NT2/D1 (cell line): ENCODE results near the gene GRHPR.

Source experiments
- DNase-seq: peaks from one replicate; pipeline ENCODE4 v3.0.0-alpha.2; 2011; ENCODE audit warnings: low read depth, low spot score
- H3K27me3 ChIP-seq: 2 replicates; pipeline ENCODE4 v1.6.0; 2011; ENCODE audit warnings: mild to moderate bottlenecking; ENCODE audit not compliant: insufficient read length, insufficient read depth
- H3K36me3 ChIP-seq: 2 replicates; pipeline ENCODE4 v1.6.1; 2011; ENCODE audit warnings: mild to moderate bottlenecking, low read length, mixed read lengths; ENCODE audit not compliant: insufficient read depth, insufficient read length
- H3K4me1 ChIP-seq: 2 replicates; pipeline ENCODE4 v1.5.1; 2011; ENCODE audit not compliant: insufficient read depth, insufficient read length
- H3K4me3 ChIP-seq: 2 replicates; pipeline ENCODE4 v1.5.1; 2011; ENCODE audit warnings: low read depth; ENCODE audit not compliant: insufficient read length
- H3K9ac ChIP-seq: 2 replicates; pipeline ENCODE4 v1.6.0; 2011; ENCODE audit warnings: low read depth; ENCODE audit not compliant: insufficient read length
- H3K9me3 ChIP-seq: 2 replicates; pipeline ENCODE4 v1.5.1; 2011; ENCODE audit warnings: mild to moderate bottlenecking, low read length; ENCODE audit not compliant: insufficient read depth
- SUZ12 ChIP-seq: IDR thresholded peaks from 2 replicates; pipeline ENCODE4 v1.6.1; 2011; ENCODE audit not compliant: insufficient read length, insufficient read depth; ENCODE audit errors: extremely low read depth
- YY1 ChIP-seq: IDR thresholded peaks from 2 replicates; pipeline ENCODE4 v1.6.1; 2011; ENCODE audit not compliant: insufficient read length, insufficient read depth
- ZNF274 ChIP-seq: IDR thresholded peaks from 2 replicates; pipeline ENCODE4 v1.6.1; 2011; ENCODE audit warnings: mild to moderate bottlenecking, low read depth, low read length

The GRHPR gene

GRCh38 chr9:37410969-37411785 lies 11.3 kb upstream of the GRHPR start:
- Histone ChIP-seq H3K9me3 (no peaks in the 10 kb centered on the region), H3K36me3 (no peaks in the 10 kb centered on the region), H3K4me3 (no peak overlapping the region), H3K9ac (no peak overlapping the region), H3K4me1 (peaks cover 26% of the 10 kb centered on the region), H3K27me3 (no peaks in the 10 kb centered on the region)
- no peak for DNase-seq
- TF ChIP-seq ZNF274: no peak
- no peak for TF ChIP-seq SUZ12
- no peak for TF ChIP-seq YY1

GRCh38 chr9:37412431-37413151 lies 9.9 kb upstream of the GRHPR start:
- H3K4me3 ChIP-seq: no peak overlapping the region
- no peak overlapping the region for H3K9ac ChIP-seq
- no peak for DNase-seq
- H3K36me3 ChIP-seq: no peaks in the 10 kb centered on the region
- H3K9me3 ChIP-seq: no peaks in the 10 kb centered on the region
- TF ChIP-seq SUZ12 (no peak), YY1 (no peak), ZNF274 (no peak)
- H3K4me1 ChIP-seq: peaks cover 30% of the 10 kb centered on the region
- no peaks in the 10 kb centered on the region for H3K27me3 ChIP-seq

GRCh38 chr9:37413311-37413710 lies 9.2 kb upstream of the GRHPR start:
- Histone ChIP-seq H3K4me1 (peaks cover 32% of the 10 kb centered on the region), H3K9ac (no peak overlapping the region), H3K9me3 (no peaks in the 10 kb centered on the region), H3K27me3 (no peaks in the 10 kb centered on the region), H3K4me3 (no peak overlapping the region), H3K36me3 (no peaks in the 10 kb centered on the region)
- no peak for DNase-seq
- TF ChIP-seq SUZ12: no peak
- TF ChIP-seq ZNF274: no peak
- TF ChIP-seq YY1: no peak

GRCh38 chr9:37414503-37414943 lies 8.0 kb upstream of the GRHPR start:
- TF ChIP-seq SUZ12 (no peak), YY1 (no peak), ZNF274 (no peak)
- Histone ChIP-seq H3K9me3 (no peaks in the 10 kb centered on the region), H3K27me3 (no peaks in the 10 kb centered on the region), H3K4me1 (peaks cover 33% of the 10 kb centered on the region), H3K4me3 (no peak overlapping the region), H3K9ac (peak overlapping the region; percentile 32), H3K36me3 (no peaks in the 10 kb centered on the region)
- DNase-seq: no peak

- no peaks in the 10 kb centered on the region for H3K36me3 ChIP-seq
- H3K27me3 ChIP-seq: no peaks in the 10 kb centered on the region
- TF ChIP-seq YY1: no peak
- TF ChIP-seq ZNF274: no peak
- no peak for TF ChIP-seq SUZ12
- H3K4me1 ChIP-seq: peaks cover 33% of the 10 kb centered on the region
- H3K9ac ChIP-seq: peak overlapping the region; percentile 59
- DNase-seq: peak; percentile 89
- no peaks in the 10 kb centered on the region for H3K9me3 ChIP-seq
- no peak overlapping the region for H3K4me3 ChIP-seq
These were observed 7.3 kb upstream of the GRHPR start for GRCh38 chr9:37415011-37415719.

GRCh38 chr9:37417252-37417803 lies 5.2 kb upstream of the GRHPR start:
- peaks cover 24% of the 10 kb centered on the region for H3K4me1 ChIP-seq
- no peaks in the 10 kb centered on the region for H3K27me3 ChIP-seq
- no peak overlapping the region for H3K9ac ChIP-seq
- H3K36me3 ChIP-seq: no peaks in the 10 kb centered on the region
- DNase-seq: no peak
- TF ChIP-seq ZNF274: no peak
- no peak for TF ChIP-seq YY1
- no peak for TF ChIP-seq SUZ12
- H3K4me3 ChIP-seq: no peak overlapping the region
- H3K9me3 ChIP-seq: no peaks in the 10 kb centered on the region
